HT-29 (cell line): ENCODE data around the gene BUB3. TPM values are rescaled to one million over a fixed set of nuclear protein-coding genes. Genes with fewer than 3 reads are reported as not detected.
A peak's percentile ranks its signal among the peaks of the same experiment; 100 is the strongest.

ENCODE experiments used
- DNase-seq: peaks from one replicate; pipeline ENCODE4 v3.0.0-alpha.2; 2015; ENCODE audit warnings: low spot score
- total RNA-seq: library from RNA; depleted of rRNA; stranded (reverse); fragments of >200 nt; shearing (Covaris generic); gene quantifications from 2 replicates; pipeline ENCODE4 v1.2.3, GENCODE V29; 2014; rRNA removed

BUB3 gene, protein sequence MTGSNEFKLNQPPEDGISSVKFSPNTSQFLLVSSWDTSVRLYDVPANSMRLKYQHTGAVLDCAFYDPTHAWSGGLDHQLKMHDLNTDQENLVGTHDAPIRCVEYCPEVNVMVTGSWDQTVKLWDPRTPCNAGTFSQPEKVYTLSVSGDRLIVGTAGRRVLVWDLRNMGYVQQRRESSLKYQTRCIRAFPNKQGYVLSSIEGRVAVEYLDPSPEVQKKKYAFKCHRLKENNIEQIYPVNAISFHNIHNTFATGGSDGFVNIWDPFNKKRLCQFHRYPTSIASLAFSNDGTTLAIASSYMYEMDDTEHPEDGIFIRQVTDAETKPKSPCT
- total RNA-seq, result 264 and 274 TPM in 2 replicates

- peak; percentile 99 for DNase-seq
Observed at GRCh38 chr10:123154092-123154710, at the start of gene BUB3. Gene BUB3, plus strand, starts transcription at chr10:123154402. Its CDS starts 516 bp downstream, at chr10:123154918.

GRCh38 chr10:123109466-123109865, 44.7 kb upstream of the BUB3 start:
- no peak for DNase-seq

GRCh38 chr10:123117644-123118417, 36.4 kb upstream of the BUB3 start:
- no peak for DNase-seq

DNA sequence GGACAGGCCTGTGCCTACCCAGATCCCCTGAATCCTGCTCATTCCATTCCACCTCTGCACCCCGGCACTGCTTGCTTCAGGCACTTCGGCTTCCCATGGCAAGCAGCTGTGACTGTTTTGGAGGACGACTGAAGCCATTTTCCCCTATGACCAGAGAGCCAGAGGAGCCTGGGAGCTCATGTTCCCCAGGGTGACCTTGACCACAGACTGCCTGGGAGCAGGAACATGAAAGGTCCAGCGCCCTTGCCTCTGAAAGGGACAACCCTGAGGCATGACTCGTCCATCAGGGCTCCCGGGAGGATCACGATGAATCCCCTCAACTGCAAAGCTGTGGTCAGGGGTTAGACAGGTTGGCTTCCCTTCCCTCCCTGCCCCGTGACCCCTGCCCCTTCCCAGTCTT, 35.1 kb upstream of the BUB3 start:
- DNase-seq, result no peak

DNA sequence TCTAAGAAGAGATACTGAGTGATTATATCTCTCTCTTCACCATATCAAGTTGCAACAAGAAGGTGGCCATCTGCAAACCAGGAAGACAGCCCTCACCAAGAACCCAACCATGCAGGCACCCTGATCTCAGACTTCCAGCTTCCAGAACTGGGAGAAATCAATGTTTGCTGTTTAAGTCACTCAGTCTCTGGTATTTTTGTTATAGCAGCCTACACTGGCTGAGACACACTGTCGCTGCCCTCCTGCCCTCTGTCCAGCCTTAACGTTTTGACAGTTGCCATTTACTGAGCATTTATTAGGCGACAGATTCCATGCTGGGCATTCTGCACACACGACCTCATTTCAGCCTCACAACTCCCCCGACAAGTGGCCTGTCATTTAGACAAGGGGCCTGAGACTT, 28.0 kb upstream of the BUB3 start:
- DNase-seq, result no peak

GRCh38 chr10:123129618-123130271, 24.5 kb upstream of the BUB3 start:
- no peak for DNase-seq

DNA sequence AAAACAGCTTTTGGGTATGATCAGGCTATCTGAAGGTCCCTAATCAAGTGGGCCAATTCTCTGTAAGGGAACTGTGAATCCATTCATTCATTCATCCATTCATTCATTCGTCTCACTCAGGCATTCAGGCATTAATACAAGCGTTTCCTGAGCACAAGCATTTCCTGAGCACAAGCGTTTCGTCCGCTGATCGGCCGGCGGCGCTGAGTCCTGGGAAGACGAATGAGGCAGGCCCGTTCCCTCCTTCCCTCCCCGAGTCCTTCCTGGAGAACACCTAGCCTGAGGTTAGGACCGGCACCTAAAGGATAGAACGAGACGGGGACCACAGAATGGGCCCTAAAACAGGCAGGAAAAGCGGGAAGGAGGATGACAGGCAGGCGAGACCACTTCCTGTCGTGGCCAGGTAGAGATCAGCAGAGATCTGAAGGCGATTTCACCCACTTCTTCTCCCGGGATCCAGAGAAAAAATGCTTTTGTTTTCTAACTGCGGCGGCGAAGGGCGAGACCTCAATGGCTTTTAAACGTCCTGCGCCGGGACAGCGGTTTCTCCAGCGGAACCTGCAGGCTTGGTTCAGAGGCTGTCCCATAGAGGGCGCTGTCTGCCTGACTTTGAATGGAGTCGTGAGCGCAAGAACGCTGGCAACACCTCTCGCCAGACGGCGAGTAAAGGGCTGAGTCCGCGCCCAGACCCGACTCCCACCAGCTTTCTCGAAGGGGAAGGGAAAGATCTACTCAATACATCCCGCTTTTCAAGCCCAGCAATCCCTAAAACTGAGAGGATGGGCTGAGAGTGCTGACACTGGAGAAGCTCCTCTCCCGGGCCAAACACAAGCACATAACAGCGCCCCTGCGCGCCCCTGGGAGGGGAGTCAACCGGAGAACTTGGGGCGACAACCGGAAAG, 21.4 kb upstream of the BUB3 start:
- peak; percentile 87 for DNase-seq

GRCh38 chr10:123133541-123134342, 20.5 kb upstream of the BUB3 start:
- DNase-seq, result no peak

DNA sequence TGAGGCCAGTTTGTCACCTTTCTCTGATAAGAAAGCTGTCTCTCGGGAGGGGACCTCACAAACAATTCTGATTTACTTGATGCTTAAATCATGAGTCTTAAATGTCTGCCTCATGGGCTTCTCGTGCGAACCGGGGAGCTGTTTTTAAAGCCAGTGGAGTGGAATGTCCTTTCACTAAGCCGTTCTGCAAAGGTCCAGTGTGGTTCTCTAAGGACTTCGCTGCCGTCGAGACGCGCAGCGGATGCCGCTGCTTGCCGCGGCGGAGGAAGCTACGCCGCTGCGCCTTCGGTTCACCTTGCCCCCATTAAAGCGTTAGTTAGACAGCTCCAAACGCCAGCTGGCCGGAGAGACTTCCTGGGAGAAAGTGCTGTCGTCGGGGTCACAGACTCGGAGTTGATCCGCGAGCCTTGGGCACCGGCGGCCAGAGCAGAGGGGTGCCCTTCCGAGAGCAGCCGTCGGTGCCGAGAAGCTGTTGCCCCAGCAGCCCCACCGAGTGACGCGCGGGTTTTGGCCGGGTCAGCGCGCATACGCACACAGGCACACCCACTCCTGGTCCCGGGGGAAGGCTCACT, 19.8 kb upstream of the BUB3 start:
- DNase-seq, result no peak

- DNase-seq, result no peak
Observed at GRCh38 chr10:123134915-123135414, 19.2 kb upstream of the BUB3 start.

DNA sequence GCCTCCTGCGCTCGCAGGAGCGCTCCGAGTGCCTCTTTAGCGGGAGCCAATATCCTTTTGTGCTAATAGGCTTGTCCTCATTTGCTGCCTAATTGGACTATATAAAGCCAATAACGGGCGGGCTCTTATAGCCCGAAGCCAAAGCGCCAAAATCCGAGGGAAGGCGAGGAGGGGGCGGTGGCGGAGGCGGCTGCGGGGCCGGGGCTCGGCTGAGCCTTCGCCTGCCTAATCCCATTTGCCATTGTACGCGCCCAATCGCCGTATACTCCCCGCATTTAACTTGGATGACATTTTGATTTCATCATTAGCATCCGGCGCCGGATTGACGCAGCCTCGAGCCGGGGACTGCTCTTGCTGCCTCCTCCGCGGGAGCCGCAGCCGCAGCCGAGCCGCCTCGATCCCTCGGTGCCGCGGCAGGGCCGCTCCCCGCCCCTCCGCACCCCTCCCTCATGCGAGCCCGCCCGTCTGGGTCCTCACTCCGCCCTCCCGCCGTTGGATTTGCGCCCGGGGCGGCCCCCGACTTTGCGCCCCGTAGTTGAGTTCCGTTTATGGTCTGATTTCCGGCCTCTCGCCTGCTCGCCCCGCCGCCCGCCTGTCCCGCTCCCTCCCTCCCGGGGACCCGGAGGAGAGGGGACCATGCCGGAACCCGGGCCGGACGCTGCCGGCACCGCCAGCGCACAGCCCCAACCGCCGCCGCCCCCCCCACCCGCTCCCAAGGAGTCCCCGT, 18.6 kb upstream of the BUB3 start, which contains the start of gene HMX3:
Gene HMX3 (plus strand): TSS at position 556 of the 727 bp plus-strand sequence. CDS start 81 bp downstream, at position 637.
- no peak for DNase-seq

GRCh38 chr10:123136221-123136805, 17.9 kb upstream of the BUB3 start:
- DNase-seq, result no peak

DNA sequence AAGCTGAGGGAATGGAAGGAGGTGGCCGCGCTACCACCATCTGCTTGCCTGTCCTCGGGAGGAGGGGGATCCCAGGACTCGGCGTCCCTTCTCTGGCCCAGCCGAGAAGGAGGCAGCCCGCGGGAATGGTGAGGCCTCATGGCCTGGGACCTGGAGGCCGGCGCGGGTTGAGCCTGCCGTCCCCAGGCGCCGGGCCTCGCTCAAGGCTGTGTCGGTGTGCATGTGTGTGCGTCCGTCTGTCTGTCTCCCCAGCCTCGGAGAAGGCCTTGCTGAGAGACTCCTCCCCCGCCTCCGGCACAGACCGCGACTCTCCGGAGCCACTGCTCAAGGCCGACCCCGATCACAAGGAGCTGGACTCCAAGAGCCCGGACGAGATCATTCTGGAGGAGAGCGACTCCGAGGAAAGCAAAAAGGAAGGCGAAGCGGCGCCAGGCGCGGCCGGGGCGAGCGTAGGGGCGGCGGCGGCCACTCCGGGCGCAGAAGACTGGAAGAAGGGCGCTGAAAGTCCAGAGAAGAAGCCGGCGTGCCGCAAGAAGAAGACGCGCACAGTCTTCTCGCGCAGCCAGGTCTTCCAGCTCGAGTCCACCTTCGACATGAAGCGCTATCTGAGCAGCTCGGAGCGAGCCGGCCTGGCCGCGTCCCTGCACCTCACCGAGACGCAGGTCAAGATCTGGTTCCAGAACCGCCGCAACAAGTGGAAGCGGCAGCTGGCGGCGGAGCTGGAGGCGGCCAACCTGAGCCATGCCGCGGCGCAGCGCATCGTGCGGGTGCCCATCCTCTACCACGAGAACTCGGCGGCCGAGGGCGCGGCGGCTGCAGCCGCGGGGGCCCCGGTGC, 17.2 kb upstream of the BUB3 start:
- no peak for DNase-seq

DNA sequence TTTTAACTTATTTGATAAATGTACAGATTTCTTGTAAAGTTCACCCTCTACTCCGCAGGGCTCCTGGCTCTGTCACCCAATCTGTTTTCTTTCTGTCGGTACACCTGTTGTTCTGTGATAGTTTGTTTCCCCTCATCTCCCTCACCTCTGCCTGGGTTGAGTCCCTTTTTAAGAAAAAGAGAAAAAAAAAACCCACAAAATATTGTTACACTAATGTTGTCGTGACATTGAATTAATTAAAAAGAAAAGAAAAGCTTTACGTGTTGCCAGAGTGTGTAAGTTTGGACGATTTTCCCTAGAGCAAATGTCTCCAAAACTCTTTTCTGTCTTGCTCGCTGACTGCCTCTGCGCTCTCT, 15.1 kb upstream of the BUB3 start:
- no peak for DNase-seq

DNA sequence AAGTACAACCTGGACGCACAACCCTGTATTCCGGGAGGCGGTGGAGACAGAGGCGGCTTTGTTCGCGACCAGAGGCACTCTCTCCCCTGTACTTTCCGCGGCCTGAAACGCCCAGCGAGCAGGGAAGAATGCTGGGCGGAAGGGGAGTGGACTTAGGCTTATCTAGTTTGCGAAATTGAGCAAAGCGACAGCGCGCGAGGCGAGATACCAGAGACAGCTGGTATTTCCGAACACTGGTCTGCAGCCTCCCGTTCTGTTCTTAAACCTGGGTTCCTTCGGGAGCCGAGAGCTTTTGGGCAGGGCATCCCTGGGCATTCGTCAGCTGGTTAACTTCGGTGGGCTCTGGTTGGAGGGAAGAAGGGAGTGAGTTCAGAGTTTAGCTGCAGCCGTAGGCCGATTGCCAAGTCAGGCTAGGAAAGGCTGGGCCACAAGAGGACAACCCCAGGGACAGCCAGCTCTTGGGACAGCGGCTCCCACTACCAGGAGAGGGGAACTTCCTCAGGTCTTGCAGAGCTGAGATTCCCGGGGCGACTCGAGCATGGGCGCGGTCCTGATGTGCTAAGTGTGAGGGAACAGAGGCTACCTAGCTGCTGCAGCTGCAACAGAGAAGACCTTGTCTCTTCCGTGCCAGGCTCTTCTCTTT, 14.6 kb upstream of the BUB3 start:
- peak; percentile 83 for DNase-seq

DNA sequence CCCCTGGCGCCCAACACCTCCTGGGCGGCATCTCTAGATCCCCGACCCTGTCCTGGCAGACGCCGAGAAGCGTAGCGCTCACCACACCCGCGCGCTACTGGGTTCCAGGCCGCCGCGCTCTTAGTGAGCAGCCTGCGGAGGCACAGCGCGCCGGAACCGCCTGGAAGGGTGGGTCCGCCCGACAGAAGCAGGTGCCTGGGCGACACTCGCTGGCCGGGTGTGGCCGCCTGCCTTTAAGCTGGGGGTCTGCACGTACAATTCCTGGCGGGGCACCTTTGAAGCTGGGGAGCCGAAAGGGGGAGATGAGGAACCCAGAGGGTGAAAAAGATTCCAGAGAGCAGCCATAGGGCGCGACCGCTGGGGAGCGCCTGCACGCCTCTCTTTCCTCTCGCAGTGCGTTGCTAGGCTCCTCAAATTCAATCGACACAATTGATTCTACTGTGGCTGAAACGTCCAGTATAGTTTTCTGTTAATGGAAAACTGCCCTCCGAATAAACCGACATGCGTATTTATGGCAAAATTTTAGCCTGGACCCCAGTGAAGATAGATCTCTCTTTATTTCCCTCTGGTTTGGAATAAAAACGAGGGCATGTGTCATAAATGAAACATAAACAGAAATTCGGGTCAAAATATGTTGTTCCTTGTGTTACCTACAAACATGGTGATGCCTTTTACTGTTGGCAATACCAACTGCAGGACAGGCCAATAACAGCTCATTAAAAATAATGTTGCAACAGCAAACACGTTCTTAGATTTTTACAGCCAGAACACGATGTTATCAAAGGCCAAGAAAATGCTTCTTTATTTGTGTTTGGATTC, 13.8 kb upstream of the BUB3 start:
- peak; percentile 23 for DNase-seq
